ENCODE results near the gene STRADB.

- TF ChIP-seq CTCF (conservative IDR thresholded peaks at IDR 0.05), result no peak
- TF ChIP-seq EZH2 (IDR thresholded peaks at IDR 0.05; ENCODE audit: low read depth), result no peak
These were observed 18.0 kb upstream of the STRADB start for GRCh38 chr2:201433394-201433995.
